ENCODE results near the gene LTA.
A peak's percentile ranks its signal among the peaks of the same experiment; 100 is the strongest.
"Not testable (repeated sequence)": the region's sequence is repeated elsewhere in the genome, so short reads cannot be mapped to it uniquely, and the experiment has no call there.

The LTA gene

GRCh38 chr6:31590691-31591090 lies 18.6 kb downstream of the LTA start:
- not testable (repeated sequence) for DNase-seq

GRCh38 chr6:31592396-31592771 lies 20.3 kb downstream of the LTA start:
- no peak for DNase-seq

GRCh38 chr6:31597006-31597405 lies 24.9 kb downstream of the LTA start:
- DNase-seq, result no peak

GRCh38 chr6:31607317-31607716 lies 35.2 kb downstream of the LTA start:
- DNase-seq, result no peak

- DNase-seq, result no peak
Observed at GRCh38 chr6:31609519-31610406, 37.7 kb downstream of the LTA start.

GRCh38 chr6:31610968-31611367 lies 38.9 kb downstream of the LTA start:
- no peak for DNase-seq

GRCh38 chr6:31614075-31614619 lies 42.1 kb downstream of the LTA start:
- DNase-seq, result no peak

- no peak for DNase-seq
Observed at GRCh38 chr6:31614684-31615578, 42.8 kb downstream of the LTA start, which contains the start of gene AIF1. Gene AIF1 (plus strand): TSS chr6:31615234. CDS start chr6:31615330, 96 bp downstream.

GRCh38 chr6:31615748-31616147 lies 43.7 kb downstream of the LTA start:
- no peak for DNase-seq

- no peak for DNase-seq
Observed at GRCh38 chr6:31617010-31617409, 44.9 kb downstream of the LTA start.

GRCh38 chr6:31619805-31620585 lies 47.9 kb downstream of the LTA start:
- DNase-seq, result peak; percentile 92

- DNase-seq, result peak; percentile 95
Observed at GRCh38 chr6:31620586-31621319, 48.7 kb downstream of the LTA start, which contains the start of gene PRRC2A. Gene PRRC2A (plus strand): TSS chr6:31620715. CDS start chr6:31622790, 2,075 bp downstream.

- DNase-seq, result no peak
Observed at GRCh38 chr6:31621320-31621939, 49.3 kb downstream of the LTA start.

GRCh38 chr6:31621991-31622390 lies 49.9 kb downstream of the LTA start:
- DNase-seq, result no peak

- no peak for DNase-seq
Observed at GRCh38 chr6:31622684-31623091, 50.6 kb downstream of the LTA start.

Measured in activated T-cell treated with anti-CD3 and anti-CD28 coated beads, Interleukin-2, amount 50 U/mL, for 1 hour (primary cell).